HuH-7 (cell line): ENCODE measurements around the gene CTBP1.

Source experiments
- DNase-seq: peaks from one replicate; pipeline ENCODE4 v3.0.0; 2011; ENCODE audit warnings: low spot score

CTBP1 gene

DNA sequence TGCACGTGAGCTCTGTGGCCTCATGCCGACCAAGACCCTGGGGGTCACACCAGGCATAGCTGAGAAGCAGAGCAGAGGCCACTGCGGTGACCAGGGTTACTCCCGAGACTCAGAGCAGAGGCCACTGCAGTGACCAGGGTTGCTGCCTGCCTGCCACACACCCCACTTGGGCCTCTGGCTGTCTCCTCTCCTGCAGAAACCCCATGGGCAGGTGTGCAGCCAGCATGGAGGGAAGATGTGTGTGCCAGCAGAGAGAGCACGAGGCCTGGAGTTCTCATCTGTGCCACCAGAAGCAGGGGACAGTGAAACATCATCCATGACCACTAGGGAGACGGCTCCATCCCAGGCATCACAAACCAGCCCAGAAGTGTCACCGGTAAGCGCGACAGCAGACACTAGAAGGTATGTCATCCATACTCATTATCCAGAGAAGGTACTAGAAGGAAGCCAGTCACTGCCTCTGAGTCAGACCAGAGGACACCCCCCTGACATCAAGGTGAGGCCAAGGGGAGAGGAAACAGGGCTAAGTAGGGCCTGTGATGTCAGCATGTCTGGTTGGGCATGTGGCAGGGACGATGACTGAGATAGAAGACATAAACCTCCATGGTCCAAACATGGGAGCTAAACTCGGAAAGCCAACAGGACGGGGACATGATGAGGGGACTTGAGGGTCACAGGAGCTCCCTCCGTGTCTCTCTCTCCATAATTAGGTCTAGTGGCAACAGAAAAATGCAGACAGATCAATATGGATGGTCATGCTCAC lies 52.3 kb downstream of the CTBP1 start:
- no peak for DNase-seq

DNA sequence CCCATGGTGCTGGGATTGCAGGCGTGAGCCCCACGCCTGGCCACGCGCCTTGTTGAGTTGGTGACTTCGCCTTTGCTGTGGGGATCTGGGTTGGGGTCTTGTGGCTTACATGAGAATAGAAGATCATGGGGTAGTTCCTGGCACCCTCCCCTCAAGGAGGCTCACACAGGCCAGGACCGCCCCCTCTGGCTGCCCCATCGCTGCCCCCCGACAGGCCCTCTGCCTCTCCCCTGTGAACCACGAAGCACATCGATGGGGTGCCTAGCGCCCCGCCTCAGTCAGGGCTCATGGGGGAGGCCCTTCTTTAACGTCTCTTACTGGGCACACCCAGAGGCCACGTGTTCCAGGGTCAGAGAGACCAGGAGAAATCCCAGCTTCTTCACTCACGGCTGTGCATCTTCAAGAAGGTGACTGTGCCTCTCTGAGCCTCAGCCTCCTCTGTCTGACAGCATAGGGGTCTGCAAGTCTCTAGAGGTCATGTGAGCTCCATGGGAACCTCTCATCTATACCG lies 53.0 kb downstream of the CTBP1 start:
- no peak for DNase-seq

- DNase-seq, result no peak
These were observed 53.7 kb downstream of the CTBP1 start for GRCh38 chr4:1195109-1195671.

GRCh38 chr4:1194010-1194900 lies 54.7 kb downstream of the CTBP1 start:
- no peak for DNase-seq

GRCh38 chr4:1193206-1194009 lies 55.5 kb downstream of the CTBP1 start:
- DNase-seq, result no peak

DNA sequence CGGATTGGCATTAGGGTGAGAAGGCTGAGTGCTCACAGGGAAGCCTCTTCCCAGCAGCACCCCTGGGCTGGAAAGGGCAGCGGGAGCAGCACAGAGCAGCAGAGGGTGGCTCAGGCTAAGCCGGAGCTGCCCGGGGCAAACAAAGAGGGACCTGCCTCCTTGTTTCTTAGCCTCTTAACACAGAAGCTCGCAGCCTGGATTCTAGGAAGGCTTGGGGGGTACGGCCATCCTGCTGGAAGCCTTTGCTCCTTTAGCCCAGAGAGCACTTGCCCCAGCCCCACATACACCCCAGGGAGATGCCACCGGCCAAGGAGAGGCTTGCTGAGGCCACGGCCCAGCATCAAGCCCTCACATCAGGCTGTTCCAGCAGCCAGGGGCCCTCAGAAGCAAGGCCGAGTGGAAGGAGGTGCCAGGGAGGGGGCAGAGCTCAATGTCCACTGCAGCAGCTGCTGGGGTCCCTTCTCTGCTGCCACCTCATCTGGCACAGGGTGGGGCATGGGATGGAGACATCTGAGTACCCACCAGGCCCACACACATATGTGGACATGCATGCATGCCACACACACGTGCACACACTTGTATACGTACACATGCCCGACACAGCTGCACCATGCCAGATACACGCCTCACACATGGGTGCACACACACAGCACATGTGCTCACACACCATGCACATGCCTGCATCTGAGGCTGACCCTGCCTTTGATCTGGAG lies 56.3 kb downstream of the CTBP1 start:
- no peak for DNase-seq

- no peak for DNase-seq
These were observed 56.8 kb downstream of the CTBP1 start for GRCh38 chr4:1192091-1192492.

GRCh38 chr4:1191621-1192020 lies 57.3 kb downstream of the CTBP1 start:
- no peak for DNase-seq

DNA sequence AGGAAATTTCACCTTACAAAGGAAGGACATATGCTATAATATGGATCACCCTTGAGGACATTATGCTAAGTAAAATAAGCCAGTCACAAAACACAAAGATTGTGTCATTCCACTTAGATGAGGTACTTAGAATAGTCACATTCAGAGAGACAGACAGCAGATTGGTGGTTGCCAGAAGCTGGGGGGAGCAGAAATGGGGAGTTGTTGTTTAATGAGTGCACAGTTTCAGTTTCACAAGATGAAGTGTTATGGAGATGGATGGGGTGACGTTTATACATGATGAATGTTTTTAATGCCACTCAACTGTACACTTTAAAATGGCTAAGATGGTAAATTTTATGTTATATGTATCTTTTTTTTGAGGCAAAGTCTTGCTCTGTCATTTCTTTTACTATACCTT lies 61.7 kb downstream of the CTBP1 start:
- DNase-seq, result no peak

GRCh38 chr4:1183985-1184773 lies 64.8 kb downstream of the CTBP1 start:
- DNase-seq, result no peak

GRCh38 chr4:1182313-1182712 lies 66.6 kb downstream of the CTBP1 start:
- DNase-seq, result no peak

DNA sequence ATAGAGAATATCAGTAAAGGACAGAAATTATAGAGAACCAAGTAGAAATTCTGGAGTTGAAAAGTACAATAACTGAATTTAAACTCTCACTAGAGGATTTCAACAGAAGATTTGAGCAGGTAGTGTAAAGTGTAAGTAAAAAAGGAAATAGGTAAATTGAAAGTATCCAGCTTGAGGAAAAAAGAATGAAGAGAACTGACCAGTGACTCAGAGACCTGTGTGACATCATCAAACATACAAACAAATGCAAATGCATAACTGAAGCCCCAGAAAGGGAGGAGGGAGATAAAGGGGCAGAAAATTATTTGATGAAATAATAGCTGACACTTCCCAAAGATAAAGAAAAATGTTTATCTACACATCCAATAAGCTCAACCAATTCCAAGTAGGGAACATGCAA lies 68.3 kb downstream of the CTBP1 start:
- no peak for DNase-seq

GRCh38 chr4:1179976-1180375 lies 69.0 kb downstream of the CTBP1 start:
- DNase-seq, result no peak

GRCh38 chr4:1179089-1179441 lies 69.9 kb downstream of the CTBP1 start:
- no peak for DNase-seq

DNA sequence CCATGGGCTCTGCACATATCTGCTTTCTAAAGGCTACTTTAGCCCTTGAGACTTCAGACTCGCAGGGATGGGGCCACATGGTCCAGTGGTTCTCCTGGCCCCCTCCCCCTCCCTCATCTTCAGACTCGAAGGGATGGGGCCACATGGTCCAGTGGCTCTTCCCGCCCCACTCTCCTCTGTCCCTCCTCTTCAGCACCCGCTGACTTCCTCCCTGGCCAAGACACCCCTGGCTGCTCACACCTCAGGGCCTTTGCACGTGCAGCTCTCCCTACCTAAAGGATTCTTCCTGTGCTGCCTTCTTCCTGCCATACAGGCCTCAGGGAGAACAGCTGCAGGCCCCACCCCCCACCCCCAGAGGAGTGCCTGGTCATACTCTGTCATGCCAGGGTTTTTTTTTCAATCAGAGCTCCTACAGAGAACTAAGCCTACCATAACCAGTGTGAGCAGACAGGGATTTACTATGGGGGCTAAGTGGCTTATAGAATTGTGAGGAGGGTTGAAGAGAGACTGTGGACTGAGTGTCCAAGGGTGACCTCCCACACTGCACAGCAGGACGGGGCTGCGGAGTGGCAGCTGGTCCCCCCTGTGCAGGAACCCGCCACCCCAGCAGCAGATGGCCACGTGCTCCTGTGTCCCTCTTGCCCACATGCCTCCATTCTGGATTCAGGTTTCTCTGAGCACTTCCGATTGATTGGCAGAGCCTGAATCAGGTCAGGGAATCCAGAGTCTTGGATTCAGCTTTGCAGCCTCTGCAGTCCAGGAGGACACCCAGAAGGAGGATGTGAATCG lies 70.4 kb downstream of the CTBP1 start:
- no peak for DNase-seq

DNA sequence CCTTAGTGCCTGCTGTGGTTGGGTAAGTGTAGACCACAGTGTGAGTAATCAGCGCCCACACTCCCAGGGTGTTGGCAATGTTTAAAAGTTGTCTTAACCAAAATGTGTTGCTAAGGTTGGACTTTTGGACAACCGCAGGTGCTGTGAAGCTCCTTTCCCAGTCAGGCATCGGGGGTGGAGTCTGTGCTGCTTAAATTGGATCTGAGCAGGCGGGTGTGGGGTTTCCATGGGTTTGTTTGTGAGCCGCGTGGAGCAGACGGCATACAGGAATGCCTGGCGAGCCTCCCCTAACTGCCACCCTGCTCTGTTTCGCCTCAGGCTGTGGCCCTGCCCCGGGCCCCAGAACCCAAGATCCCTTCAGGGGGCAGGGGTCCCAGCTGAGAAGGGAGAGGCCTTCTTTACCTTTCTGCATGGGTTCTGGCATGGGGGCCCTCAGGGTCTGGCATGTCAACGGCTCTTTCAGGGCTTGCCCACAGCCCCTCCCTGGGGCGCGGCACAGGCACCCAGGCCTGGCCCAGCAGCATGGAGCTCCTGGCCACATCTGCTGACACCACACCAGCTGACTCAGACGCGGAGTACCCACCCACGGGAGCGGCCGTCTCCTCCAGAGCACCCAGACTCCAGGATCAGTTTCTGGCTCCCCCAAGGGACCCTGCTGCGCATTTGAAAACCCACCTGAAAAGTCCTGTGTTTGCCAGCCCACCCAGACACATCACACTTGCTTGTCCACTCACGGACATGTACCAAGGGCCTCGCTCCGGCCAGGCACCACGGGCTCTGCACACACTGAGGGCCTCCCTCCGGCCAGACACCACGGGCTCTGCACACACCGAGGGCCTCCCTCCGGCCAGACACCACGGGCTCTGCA lies 71.4 kb downstream of the CTBP1 start:
- DNase-seq, result no peak

DNA sequence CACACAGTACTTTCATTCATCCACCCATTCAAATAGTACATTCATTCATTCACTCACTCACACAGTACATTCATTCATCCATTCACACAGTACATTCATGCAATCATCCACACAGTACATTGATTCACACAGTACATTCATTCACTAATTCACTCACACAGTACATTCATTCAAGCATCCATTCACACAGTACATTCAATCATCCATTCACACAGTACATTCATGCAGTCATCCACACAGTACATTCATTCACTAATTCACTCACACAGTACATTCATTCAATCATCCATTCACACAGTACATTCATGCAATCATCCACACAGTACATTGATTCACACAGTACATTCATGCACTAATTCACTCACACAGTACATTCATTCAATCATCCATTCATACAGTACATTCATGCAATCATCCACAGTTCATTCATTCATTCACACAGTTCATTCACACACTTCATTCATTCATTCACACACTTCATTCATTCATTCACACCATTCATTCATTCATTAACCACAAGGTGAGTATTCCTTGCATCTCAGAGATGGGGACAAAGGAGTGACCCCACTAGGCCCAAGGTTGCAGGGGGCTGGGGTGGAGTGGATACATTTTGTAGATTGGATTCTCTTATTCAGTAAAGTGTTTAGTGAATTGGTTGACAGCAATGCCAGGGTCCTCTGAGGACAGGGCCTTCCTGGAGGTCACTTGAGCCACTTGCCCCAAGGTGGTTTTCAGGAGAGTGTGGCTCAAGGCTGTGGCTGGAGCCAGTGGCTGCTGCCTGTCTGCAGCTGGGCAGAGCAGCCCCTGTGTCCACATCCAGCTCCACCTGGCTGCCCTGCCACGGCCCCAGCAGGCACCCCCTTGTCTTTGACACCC lies 72.3 kb downstream of the CTBP1 start:
- DNase-seq, result no peak
